HG02943 (cell line): ENCODE results near the gene LIX1.

ENCODE experiments used
- ATAC-seq: cut with Tn5 transposase; IDR thresholded peaks from one replicate; pipeline ENCODE4 v1.9.1; 2021; ENCODE audit warnings: mild to moderate bottlenecking, low read depth, moderate library complexity; ENCODE audit not compliant: unreplicated experiment

LIX1 gene

DNA sequence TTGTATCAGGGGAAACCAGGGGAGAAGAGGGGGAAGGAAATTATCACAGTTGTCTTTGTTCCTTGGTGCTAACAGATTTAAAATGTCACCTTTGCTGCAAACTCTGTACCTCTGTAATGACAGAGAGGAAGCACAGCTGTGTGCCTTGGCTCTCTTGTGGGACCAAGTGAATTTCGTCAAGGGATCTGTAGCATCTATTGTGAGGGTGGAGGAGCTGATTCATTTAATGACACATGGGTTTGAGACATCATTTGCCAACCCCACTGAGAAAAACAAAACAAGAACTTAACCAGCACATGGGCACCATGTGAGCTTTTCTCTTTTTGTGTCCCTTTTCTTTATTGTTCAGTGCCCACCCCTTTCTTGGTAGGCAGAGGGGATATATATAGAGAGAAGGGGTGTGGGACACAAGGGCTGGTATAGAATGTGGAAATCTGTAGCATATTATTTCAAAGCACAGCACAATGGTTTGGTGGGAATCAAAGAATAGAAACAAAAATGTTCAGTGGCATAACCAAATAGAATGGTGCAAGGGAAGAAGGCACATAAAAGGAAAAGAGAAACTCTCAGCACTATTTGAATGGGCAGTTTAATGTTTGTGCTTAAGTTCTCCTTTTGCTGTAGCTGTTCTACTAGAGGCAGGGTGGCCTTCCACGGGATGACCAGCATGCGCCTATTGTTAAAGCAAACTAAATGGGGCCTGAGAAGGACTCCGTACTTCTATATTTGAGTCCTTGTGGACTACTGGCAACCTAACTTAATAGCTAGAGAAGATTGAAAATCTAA lies 63.3 kb downstream of the LIX1 start:
- no peak for ATAC-seq

DNA sequence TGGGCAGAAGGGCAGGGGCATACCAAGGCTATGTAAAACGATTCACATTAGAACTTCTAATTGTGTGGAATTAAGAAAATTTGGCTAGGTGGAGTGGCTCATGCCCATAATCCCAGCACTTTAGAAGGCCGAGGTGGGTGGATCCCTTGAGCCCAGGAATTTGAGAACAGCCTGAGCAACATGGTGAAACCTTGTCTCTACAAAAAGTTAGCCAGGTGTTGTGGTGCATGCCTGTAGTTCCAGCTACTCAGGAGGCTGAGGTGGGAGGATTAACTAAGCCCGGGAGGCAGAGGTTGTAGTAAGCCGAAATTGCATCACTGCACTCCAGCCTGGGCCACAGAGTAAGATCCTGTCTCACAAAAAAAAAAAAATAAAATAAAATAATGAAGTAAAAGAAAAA lies 65.2 kb downstream of the LIX1 start:
- no peak for ATAC-seq

DNA sequence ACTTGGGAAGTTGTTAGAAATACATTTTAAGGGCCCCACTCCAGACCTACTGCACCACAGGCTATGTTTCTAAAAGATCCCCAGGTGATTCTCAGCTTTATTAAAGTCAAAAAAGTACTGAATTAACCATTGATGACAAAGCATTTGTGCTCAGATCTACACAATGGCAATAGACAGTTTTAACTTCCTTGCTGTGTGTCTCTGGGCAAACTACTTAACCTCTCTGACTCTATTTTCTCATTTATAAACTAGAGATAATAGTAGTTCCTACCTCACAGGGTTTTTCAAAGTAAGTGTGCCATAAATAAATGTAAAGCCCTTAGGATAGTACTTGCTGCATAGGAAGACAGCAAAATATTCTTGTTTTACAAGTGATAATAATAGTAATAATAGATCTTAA lies 66.3 kb downstream of the LIX1 start:
- ATAC-seq = no peak

DNA sequence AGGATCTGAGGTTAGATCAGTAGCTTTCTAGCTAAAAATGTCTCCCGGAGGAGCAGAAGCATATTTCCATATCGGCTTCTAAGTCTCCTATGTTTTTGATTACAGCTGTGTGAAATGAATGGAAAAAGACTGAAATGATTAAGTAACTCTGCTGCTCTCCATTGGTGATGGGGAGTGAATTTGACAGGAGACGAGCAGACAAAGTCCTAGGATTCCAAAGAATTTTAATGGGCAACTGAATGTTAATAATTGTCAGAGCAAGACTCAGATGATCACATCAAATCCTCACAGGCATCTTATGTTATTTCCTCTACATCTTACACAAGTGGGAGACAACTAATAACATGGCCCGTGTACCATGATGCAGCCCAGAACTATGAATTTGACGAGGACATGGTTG lies 66.8 kb downstream of the LIX1 start:
- ATAC-seq = no peak

DNA sequence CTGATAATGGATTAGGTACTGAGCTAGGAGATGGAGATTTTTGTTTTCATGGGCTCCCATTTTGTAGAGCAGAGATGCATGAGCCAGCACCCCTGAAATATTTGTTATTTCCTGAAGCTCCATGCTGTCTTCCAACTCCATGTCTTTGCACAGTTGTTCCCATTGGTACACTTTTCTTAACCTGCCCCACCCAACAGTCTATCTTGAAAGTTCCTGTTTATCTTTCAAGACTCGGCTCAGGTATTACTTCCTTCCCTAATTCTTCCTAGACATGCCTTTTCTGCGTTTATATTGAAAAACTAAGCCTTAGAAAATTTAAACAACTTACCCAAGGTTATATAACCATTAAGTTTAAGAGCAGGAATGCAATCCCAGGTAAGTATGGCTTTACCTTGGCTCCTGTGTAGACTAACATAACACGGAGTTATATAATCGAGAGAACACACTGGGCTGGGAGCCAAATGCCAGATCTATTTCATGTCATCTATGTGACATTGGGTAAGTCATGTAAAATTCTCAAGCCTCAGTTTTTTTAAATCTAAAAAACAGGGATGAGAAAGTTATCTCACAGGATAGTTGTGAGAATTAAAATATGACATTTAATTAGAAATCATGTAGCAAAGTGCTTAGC lies 67.4 kb downstream of the LIX1 start:
- ATAC-seq = no peak

DNA sequence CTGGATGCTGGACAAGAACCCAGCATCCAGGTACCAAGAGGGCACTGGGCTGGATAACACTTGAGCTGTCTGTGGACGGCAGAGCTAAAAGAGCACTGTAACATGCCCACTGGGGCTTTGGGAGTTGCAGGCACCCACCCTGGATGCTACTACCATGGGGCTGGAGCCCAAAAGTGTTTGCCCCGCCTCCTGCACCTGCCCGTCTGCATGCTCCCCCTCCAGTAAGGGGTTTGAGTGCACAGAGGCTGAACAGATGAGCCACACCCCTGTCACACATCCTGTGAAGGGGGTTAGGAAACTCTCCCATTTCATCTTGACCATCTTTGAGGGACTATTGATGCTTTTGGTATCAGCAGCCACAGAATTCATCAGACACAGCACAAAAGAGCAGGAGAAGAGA lies 69.0 kb downstream of the LIX1 start:
- no peak for ATAC-seq

DNA sequence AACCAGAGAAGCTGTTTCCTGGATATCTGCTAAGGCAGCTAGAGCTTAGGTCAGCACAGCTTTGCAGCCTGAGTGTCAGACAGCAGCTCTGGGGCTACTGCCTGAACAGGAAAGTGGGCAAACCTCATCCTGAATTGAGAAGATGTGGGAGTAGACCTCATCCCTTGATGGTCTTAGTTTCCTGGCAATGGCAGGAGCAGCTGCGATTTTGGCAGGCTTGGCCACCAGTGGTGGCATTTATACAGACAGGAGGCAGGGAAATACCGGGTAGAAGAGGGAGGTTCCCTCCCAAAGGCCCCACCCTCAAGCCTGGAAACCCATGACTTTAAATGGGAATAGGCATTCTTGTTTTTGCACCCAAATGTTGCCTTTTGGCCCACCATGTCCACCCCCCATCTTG lies 69.7 kb downstream of the LIX1 start:
- no peak for ATAC-seq

DNA sequence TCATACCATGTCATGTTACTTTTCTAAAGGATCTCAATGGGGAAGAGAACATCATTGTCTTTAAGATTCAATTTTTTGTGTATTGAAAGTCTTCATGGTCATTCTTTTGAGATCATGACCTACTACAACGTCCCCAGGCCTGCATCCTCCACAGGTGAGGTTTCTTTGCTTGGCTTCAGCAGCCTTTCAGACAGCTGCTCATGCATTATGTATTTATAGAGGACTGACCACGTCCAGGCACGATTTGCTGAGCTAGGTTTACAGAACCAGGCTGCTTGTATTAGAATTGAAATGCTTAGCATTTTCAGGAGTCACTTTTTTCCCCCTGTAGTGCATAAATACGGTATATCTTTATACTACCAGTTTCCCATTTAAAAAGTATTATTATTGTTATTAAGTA lies 70.4 kb downstream of the LIX1 start:
- no peak for ATAC-seq

DNA sequence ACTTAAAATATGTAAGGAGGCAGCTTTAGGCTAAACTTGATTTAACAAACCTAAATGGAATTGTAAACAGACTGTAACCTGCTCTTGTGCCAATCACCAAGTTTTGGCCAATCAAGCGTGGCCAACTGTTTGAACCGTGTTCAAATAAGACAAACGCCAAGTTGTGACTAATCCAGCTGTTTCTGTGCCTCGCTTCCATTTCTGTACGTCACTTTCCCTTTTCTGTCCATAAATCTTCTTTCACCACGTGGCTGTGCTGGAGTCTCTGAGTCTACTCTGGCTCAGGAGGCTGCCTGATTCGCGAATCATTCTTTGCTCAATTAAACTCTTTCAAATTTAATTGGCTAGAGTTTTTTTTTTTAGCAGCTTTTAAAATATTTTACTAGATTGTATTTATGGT lies 71.3 kb downstream of the LIX1 start:
- ATAC-seq = no peak

DNA sequence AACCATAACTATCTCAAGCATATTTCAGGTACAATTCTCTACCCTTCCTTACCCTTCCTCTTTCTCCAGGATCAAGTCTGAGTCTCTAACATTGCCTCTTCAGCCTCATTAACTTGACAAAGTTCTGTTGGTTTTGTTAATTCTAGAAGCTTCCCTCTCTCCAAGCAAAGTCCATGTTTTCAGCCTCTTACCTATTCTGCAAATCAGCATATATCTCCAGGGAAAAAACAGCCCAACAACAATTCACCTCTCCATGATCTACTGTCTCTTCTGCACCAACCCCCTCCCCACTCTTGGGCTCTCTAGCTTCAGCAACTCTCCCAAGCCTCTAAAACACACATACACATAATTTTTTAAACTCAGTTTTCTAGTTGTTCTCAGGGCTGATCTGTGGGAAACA lies 72.2 kb downstream of the LIX1 start:
- ATAC-seq = no peak

DNA sequence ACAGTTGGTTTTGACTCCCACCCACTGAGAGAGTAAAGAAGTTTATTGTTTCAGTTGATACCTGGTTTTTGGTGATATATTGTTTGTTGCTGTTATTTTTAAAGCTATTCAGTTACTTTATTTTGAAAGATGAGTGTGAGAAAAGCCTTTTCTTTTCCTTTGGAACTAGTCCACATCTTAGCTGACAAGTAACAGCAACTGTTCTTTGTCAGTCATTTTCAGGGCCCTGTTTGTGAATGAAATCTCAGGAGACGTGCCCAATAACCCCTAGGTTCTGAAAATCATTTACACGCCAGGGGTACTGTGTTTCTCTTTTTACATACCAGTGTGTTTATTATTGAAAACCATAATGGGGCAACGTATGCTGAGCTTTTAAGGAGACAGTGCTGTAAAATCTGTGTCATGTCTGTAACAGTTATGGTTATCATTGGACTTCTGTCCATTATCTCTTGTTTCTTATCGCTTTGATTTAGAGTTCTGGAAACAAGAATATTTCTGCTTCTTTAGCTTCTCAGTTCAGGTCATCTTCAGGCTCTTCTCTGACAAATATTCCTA lies 75.0 kb downstream of the LIX1 start:
- no peak for ATAC-seq

DNA sequence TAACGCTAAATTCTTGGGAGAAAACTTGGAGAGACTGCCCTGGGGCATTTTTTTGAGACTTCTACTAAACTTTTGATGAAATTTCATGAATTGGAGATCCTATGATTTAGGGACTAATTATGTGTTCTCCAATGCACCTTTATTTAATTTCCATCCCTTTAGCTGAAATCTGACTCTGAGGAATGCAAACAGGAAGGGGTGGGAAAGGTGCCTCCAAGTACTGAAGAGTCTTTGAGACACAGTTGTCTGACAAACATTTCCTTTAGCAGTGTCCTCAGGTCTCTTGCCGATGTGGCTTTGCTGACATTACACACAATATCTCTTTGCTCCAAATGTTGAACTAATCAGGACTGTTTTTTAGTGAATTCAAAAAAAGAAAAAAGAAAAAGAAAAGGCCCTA lies 76.9 kb downstream of the LIX1 start:
- no peak for ATAC-seq

DNA sequence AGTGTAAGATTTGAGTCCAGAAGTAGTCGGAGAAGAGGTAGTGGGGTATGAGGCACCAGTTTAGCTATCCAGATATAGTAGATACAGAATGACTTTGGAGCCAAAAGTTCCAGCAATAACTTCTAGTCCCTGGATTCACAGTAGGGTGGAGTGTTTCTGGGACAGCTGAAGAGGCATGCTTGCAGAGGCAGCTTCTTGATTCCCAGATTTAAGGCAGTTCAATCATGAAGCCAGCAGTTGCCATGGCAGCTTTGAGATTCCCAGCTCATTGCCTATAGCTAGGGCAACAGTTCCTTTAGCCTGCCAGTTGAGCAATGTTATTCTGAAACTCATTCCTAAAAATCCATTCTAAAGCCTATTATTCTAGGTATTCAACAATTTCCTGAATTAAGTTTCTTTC lies 79.2 kb downstream of the LIX1 start:
- ATAC-seq = no peak

DNA sequence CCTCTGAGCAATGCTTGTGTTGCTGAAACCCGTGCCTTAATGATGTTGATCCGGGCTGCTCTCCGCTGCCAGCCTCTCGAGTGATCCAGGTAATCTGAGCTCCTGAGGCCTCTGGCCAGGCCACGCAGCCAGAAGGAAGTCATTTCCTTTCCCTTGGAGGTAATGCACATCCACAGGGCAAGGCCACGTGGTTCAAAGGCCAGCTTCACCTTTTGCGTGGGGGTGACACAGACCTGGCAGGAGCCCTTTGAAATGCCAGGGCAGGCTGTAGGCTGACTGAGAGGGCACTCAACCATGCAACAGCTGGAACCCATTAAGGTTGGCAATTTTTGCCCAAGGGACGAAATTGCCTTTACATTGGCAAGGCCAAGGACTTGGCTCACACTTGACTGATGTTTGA lies 80.4 kb downstream of the LIX1 start:
- no peak for ATAC-seq

DNA sequence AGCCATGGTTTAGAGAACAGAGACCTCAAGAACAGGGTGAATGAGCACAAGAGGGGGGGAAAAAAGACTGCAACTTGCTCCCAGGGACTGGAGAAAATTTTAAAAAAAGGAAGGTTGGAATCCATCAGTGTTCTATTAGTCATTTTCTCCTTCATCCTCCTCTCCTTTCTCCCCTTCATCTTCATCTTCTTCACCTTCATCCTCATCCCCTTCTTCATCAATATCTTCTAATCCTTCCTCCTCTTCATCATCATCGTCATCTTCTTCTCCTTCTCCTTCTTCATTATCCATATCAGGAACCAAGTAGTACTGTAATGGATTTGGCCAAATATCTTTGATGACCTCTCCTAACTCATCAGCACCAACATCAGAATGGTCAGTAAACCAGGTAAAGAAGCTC lies 86.1 kb downstream of the LIX1 start:
- ATAC-seq = no peak

DNA sequence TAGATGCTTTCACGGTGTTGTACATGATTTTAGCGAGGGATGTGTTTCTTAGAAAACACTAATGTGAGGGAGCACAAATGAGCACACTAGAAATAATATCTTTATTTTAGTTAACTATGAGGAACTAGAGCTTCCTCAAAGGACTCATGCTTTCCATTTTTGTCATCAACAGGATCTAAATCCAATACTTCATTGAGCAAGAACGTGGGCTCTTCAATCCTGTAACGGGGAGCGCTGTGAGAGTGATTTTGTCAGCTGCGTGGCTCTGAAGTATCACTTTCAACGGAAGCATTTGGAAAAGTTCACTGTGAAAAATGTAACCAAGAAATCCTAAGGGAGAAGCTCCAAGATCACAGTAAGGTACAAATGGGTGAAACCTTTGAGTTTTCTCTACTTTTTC lies 93.2 kb downstream of the LIX1 start:
- ATAC-seq = no peak

DNA sequence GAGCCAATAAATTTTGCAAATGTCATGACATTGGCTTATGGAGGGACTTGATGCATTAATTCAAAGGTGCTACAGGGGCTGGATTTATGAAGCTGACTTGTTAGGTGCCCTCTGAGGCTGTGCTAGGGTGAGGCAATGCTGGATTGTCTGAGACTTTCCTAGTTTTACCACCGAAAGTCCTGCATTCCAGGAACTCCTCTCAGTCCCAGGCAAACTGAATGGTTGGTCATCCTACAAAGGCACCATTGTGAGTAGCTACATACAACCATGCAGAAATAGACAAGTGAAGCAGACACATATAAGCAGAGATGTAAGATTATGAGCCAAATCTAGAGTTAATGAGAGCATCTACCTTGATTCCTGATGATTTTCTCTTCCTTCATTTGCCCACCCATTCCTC lies 95.3 kb downstream of the LIX1 start:
- ATAC-seq = no peak

DNA sequence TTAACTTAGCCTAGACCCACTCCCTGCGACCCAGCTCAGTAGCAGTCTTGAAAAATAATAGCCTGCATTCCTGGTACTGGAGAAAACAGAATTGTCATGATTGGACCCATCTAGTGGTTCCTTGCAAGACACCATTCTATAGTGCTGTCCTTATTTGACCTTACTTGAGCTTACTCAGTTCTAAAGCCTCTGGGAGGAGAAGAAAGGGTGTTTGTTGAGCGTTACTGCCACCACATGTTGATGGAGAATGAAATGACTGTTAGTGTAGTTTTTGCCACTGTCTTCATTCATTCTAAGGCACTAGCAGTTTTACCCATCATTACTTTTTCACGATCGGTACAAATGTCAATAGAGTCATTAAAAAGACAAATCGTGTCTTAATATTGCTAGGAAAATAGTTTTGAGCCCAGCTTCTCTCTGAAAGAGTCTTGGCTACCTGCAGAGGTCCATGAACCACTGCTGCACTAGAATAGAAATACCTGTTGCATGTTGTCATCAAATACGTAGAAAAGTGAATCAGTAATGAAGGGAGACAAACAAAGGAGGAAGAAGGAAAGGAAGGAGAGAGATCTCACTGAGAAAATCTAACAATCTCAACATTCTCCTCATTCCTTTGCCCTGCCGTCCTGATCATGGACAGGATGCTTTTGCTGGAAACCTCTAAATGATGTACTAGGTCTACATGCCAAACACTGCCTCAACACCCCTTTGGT lies 96.0 kb downstream of the LIX1 start:
- ATAC-seq = no peak

DNA sequence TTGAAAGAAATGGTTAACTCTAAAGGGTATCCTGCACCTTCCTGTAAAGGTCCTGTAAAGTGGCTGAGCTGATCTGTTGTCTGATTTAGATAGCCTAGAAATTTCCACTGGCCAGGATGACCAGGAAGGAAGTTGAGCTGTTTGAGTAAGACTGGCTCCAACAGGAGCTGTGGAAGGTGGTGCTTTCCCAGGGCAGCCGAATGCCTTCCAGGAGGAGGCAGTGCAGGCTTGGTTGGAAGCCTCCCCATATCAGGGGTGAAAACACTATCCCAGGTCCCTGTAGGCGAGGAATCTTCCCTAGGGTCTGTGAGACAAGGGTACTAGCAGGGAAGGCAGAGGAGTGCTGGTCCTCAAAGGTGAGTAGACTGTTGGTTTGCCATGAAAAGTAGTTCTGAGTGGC lies 98.4 kb downstream of the LIX1 start:
- no peak for ATAC-seq

DNA sequence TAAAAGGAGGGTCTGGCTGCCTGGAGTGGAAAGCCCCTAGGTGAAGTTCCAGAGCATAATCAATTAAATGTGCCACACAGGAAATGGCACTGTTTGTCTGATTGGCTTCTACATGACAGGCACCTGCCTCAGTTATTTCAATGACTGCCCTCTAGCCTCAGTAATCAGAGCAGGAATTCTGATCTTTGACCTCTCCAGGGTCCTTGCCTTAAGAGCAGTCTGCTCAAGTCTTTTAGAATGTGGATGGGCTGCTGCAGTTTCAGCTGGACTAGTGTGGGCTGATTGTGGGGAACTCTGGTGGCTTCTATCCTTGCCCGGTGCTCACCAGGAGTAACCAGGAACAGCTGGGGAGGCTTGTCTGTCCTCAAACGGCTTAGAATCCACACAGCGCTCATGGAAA lies 98.9 kb downstream of the LIX1 start:
- no peak for ATAC-seq

DNA sequence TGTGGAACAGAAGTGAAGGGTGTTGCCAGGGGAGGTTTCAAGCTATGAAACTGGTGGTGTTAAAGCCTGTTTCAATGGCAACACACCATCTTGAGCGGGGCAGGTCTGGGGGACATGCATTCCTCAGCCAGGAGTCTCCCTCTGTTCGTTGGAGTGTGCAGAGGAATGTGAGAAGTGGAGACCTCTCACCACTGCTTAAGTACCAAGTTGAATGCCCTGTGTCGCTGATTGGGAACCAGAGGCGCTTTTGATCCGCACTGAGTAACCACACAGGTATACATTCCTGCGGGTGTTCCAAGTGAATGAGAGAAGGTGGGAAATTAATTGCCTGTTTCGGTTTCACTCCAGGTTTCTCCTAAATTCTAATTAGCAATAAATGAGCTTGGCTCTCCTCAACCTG lies 99.4 kb downstream of the LIX1 start:
- no peak for ATAC-seq
